Endodermal cell (in vitro differentiated cells): Measurements from ENCODE around the gene CALHM3. TPM values are rescaled to one million over a fixed set of nuclear protein-coding genes. Genes with fewer than 3 reads are reported as not detected.
"Not testable (repeated sequence)": the region's sequence is repeated elsewhere in the genome, so short reads cannot be mapped to it uniquely, and the experiment has no call there.

ENCODE experiments used
- DNase-seq: peaks from one replicate; pipeline ENCODE4 v3.0.0-alpha.2; 2017
- H3K27ac ChIP-seq: 2 replicates; pipeline ENCODE4 v1.5.1; 2013; ENCODE audit warnings: mild to moderate bottlenecking, low read depth, low read length, moderate library complexity
- H3K27me3 ChIP-seq: 2 replicates; pipeline ENCODE4 v1.6.1; 2013; ENCODE audit warnings: mild to moderate bottlenecking, low read length, moderate library complexity; ENCODE audit not compliant: insufficient read depth, control insufficient read depth, poor library complexity, severe bottlenecking
- H3K36me3 ChIP-seq: 2 replicates; pipeline ENCODE4 v1.7.0; 2013; ENCODE audit warnings: mild to moderate bottlenecking, low read length, moderate library complexity; ENCODE audit not compliant: control insufficient read depth, insufficient read depth
- H3K4me1 ChIP-seq: one replicate; pipeline ENCODE4 v1.7.0; 2013; ENCODE audit warnings: low read length; ENCODE audit not compliant: control insufficient read depth, insufficient read depth
- H3K4me3 ChIP-seq: 2 replicates; pipeline ENCODE4 v1.5.1; 2013; ENCODE audit warnings: mild to moderate bottlenecking, low read length, moderate library complexity
- H3K9ac ChIP-seq: 2 replicates; pipeline ENCODE4 v1.6.1; 2013; ENCODE audit warnings: mild to moderate bottlenecking, low read length, moderate library complexity; ENCODE audit not compliant: poor library complexity, severe bottlenecking; ENCODE audit errors: extremely low read depth
- H3K9me3 ChIP-seq: 2 replicates; pipeline ENCODE4 v1.6.1; 2013; ENCODE audit warnings: mild to moderate bottlenecking, low read length, moderate library complexity; ENCODE audit not compliant: control insufficient read depth
- H3K27ac Mint-ChIP-seq: 2 replicates; pipeline ENCODE4 v1.8.0; 2020; ENCODE audit warnings: mixed read lengths
- H3K27me3 Mint-ChIP-seq: 2 replicates; pipeline ENCODE4 v1.8.0; 2021; ENCODE audit warnings: mild to moderate bottlenecking, mixed read lengths; ENCODE audit not compliant: insufficient read depth
- H3K36me3 Mint-ChIP-seq: 2 replicates; pipeline ENCODE4 v1.8.0; 2020; ENCODE audit warnings: low read depth, mixed read lengths
- H3K4me1 Mint-ChIP-seq: 2 replicates; pipeline ENCODE4 v1.8.0; 2020; ENCODE audit warnings: mixed read lengths
- H3K4me3 Mint-ChIP-seq: 2 replicates; pipeline ENCODE4 v1.8.0; 2020; ENCODE audit warnings: mild to moderate bottlenecking, moderate library complexity, mixed read lengths
- H3K9me3 Mint-ChIP-seq: 2 replicates; pipeline ENCODE4 v1.8.0; 2020; ENCODE audit warnings: mild to moderate bottlenecking, mixed read lengths
- WGBS, 2 experiments: methylation state at CpG; one replicate each; pipeline versions ENCODE4 v1.1.5 to v1.1.7; 2013; ENCODE audit warnings: missing lambda C conversion rate in 2 of 2, mixed read lengths in 1 of 2; ENCODE audit not compliant: insufficient coverage in 1 of 2, insufficient read length in 1 of 2; 5-methylcytosine and 5-hydroxymethylcytosine counted together
- long read RNA-seq, 4 experiments: library from polyadenylated mRNA in 2 of 4; library from RNA in 1 of 4; library from capped mRNA in 1 of 4; stranded (forward) in 3 of 4; unstranded in 1 of 4; transcript quantifications; one replicate each; pipeline ENCODE4 v2.0.0, GENCODE V29; 2020 to 2021; ENCODE audit warnings: inconsistent platforms in 1 of 4
- polyA plus RNA-seq, 2 experiments: library from polyadenylated mRNA; stranded (reverse); fragments of 50-300 nt; gene quantifications; one replicate each; pipeline ENCODE4 v1.2.3, GENCODE V29; 2013
- total RNA-seq, 2 donors: library from RNA; stranded (reverse); fragmentation: NEBNext Ultra II Directional in 1 of 2; extraction: Animal tissue kit (Norgen Biotek cat#: 25700) in 1 of 2; gene quantifications; 2 replicates in 1 of 2; 3 replicates in 1 of 2; pipeline ENCODE4 v1.2.1, GENCODE V29; 2021
- TF ChIP-seq, protein P1 (sequence below): fragments of 200-600 bp; sonication (generic); conservative IDR thresholded peaks from 2 replicates; pipeline ENCODE4 v1.5.0; 2021; ENCODE audit warnings: antibody characterized with exemption, mild to moderate bottlenecking

The CALHM3 gene, protein sequence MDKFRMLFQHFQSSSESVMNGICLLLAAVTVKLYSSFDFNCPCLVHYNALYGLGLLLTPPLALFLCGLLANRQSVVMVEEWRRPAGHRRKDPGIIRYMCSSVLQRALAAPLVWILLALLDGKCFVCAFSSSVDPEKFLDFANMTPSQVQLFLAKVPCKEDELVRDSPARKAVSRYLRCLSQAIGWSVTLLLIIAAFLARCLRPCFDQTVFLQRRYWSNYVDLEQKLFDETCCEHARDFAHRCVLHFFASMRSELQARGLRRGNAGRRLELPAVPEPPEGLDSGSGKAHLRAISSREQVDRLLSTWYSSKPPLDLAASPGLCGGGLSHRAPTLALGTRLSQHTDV
- total RNA-seq, result not detected
- not detected for polyA plus RNA-seq (2013, experiment 1 of 2)
- not detected for polyA plus RNA-seq (2013, experiment 2 of 2)
- long read RNA-seq, experiment 1, result 0 reads
- long read RNA-seq, experiment 2, result 0 reads
- long read RNA-seq, experiment 3, result 0 reads
- long read RNA-seq, experiment 4, partial matches to known transcripts, result 1 of 1 reads
- long read RNA-seq, experiment 4, other reads (novel, unspliced or antisense), result 0 of 1 reads

DNA sequence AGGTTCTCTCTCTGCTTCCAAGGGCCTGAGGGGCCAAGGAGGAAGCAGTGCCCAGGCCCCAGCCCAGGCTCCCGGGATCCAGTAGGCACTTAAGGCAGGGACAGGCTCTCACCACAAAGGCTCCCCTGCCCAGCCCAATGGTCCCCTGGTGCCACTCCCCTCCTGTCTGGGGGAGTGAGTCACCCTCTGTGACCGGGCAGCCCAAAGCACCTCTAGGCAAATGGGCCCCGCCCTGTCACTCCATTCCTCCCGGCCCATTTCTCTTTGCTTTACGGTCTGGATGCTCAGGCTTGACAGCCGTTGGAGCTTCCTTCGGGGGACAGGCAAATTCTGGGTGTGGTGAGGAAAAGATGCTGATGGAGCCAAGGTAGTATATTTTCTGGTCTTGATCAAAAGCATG, at the start of gene CALHM3:
CALHM3 (minus strand) TSS at position 106 of the 400 bp plus-strand sequence. CDS start 208 bp downstream, outside the sequence.
- Mint-ChIP-seq H3K4me1 (peaks cover 5% of the 10 kb centered on the region), H3K9me3 (no peaks in the 10 kb centered on the region), H3K27me3 (no peaks in the 10 kb centered on the region), H3K36me3 (no peaks in the 10 kb centered on the region), H3K27ac (no peak within 1 kb of the TSS), H3K4me3 (no peak within 1 kb of the TSS)
- no peak for DNase-seq
- Histone ChIP-seq H3K27me3 (no peaks in the 10 kb centered on the region), H3K9ac (no peak within 1 kb of the TSS), H3K4me1 (peaks cover 4% of the 10 kb centered on the region), H3K9me3 (no peaks in the 10 kb centered on the region), H3K36me3 (no peaks in the 10 kb centered on the region), H3K4me3 (no peak within 1 kb of the TSS), H3K27ac (no peak within 1 kb of the TSS)
- TF ChIP-seq, protein P1, sequence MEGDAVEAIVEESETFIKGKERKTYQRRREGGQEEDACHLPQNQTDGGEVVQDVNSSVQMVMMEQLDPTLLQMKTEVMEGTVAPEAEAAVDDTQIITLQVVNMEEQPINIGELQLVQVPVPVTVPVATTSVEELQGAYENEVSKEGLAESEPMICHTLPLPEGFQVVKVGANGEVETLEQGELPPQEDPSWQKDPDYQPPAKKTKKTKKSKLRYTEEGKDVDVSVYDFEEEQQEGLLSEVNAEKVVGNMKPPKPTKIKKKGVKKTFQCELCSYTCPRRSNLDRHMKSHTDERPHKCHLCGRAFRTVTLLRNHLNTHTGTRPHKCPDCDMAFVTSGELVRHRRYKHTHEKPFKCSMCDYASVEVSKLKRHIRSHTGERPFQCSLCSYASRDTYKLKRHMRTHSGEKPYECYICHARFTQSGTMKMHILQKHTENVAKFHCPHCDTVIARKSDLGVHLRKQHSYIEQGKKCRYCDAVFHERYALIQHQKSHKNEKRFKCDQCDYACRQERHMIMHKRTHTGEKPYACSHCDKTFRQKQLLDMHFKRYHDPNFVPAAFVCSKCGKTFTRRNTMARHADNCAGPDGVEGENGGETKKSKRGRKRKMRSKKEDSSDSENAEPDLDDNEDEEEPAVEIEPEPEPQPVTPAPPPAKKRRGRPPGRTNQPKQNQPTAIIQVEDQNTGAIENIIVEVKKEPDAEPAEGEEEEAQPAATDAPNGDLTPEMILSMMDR, result no peak
- 78 to 87% methylated on average over 1 to 7 of the region's 7 CpGs for WGBS, 2 experiments

DNA sequence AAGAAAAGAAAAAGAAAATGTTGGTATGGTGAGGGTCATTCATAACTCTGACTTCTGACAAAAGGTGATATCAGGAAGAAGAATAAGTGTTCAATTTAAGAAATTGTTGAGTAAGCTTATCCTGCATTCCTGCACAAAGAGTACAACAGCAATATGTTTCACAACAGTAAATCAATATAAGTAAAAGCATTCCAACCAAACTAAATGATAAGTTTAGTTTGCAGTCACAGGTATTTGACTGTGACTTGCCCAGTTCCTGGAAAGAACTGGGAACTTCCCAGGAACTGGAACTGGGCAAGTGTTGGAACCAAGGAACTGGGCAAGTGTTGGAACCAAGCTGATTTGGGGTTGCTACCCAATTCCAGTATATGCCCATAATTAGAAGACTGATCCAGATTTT, 49.5 kb upstream of the CALHM3 start:
- Histone ChIP-seq H3K36me3 (no peaks in the 10 kb centered on the region), H3K9ac (no peak overlapping the region), H3K4me1 (no peaks in the 10 kb centered on the region), H3K4me3 (no peak overlapping the region), H3K9me3 (peaks cover 47% of the 10 kb centered on the region), H3K27ac (no peak overlapping the region), H3K27me3 (no peaks in the 10 kb centered on the region)
- TF ChIP-seq, protein P1, result no peak
- no peak for DNase-seq
- H3K27me3 Mint-ChIP-seq, result no peaks in the 10 kb centered on the region
- no peak overlapping the region for H3K27ac Mint-ChIP-seq
- H3K36me3 Mint-ChIP-seq, result no peaks in the 10 kb centered on the region
- H3K9me3 Mint-ChIP-seq, result peaks cover 26% of the 10 kb centered on the region
- H3K4me1 Mint-ChIP-seq, result no peaks in the 10 kb centered on the region
- H3K4me3 Mint-ChIP-seq, result no peak overlapping the region

DNA sequence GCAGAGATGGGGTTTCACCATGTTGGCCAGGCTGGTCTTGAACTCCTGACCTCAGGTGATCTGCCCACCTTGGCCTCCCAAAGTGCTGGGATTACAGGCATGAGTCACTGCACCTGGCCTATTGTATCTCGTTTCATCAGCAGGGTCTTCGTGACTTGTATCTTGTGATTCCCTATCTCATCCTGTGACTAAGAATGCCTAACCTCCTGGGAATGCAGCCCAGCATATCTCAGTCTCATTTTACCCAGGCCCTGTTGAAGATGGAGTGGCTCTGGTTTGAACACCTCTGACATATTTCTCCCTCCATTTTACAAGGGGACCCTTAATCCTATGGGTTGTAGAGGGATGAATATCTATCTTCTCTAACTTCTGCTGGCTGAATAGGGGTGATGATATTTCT, 48.4 kb upstream of the CALHM3 start:
- not testable (repeated sequence) for H3K4me3 ChIP-seq, H3K4me1 ChIP-seq, H3K27me3 Mint-ChIP-seq, H3K36me3 ChIP-seq, H3K9ac ChIP-seq, H3K27me3 ChIP-seq, DNase-seq, H3K36me3 Mint-ChIP-seq, H3K4me1 Mint-ChIP-seq, H3K27ac ChIP-seq, H3K27ac Mint-ChIP-seq, H3K4me3 Mint-ChIP-seq
- peaks cover 49% of the 10 kb centered on the region for H3K9me3 ChIP-seq
- WGBS, 2 experiments, result 72 to 79% methylated on average over 2 of the region's 2 CpGs
- peaks cover 32% of the 10 kb centered on the region for H3K9me3 Mint-ChIP-seq
